NOMO-1 treated with DMSO at 0.1 percent for 48 hours (cell line): Measurements from ENCODE around the gene SLC25A33.
A peak's percentile ranks its signal among the peaks of the same experiment; 100 is the strongest.
"Not testable (repeated sequence)": the region's sequence is repeated elsewhere in the genome, so short reads cannot be mapped to it uniquely, and the experiment has no call there.

Experiments used
- DNase-seq: peaks from one replicate; lab custom pipeline; 2025; ENCODE audit not compliant: unreplicated experiment; lab: John Stamatoyannopoulos, UW

SLC25A33 gene

GRCh38 chr1:9539165-9539828, at the start of gene SLC25A33:
SLC25A33 (plus strand) TSS chr1:9539465; CDS start chr1:9539692, 227 bp downstream.
- DNase-seq, result peak; percentile 95

GRCh38 chr1:9490605-9491339, 48.5 kb upstream of the SLC25A33 start:
- peak; percentile 72 for DNase-seq

GRCh38 chr1:9493326-9493725, 45.9 kb upstream of the SLC25A33 start:
- DNase-seq, result no peak

GRCh38 chr1:9494936-9495758, 44.1 kb upstream of the SLC25A33 start:
- peak; percentile 37 for DNase-seq

GRCh38 chr1:9495854-9496374, 43.4 kb upstream of the SLC25A33 start:
- DNase-seq, result no peak

GRCh38 chr1:9500756-9501754, 38.2 kb upstream of the SLC25A33 start:
- no peak for DNase-seq

GRCh38 chr1:9503001-9503675, 36.1 kb upstream of the SLC25A33 start:
- DNase-seq, result no peak

- no peak for DNase-seq
Measured at GRCh38 chr1:9505143-9505542, 34.1 kb upstream of the SLC25A33 start.

GRCh38 chr1:9506901-9507300, 32.4 kb upstream of the SLC25A33 start:
- DNase-seq, result no peak

GRCh38 chr1:9510130-9510529, 29.1 kb upstream of the SLC25A33 start:
- no peak for DNase-seq

- DNase-seq, result not testable (repeated sequence)
Measured at GRCh38 chr1:9515550-9515949, 23.7 kb upstream of the SLC25A33 start.

- DNase-seq, result no peak
Measured at GRCh38 chr1:9518454-9518998, 20.7 kb upstream of the SLC25A33 start.

- no peak for DNase-seq
Measured at GRCh38 chr1:9520411-9520810, 18.9 kb upstream of the SLC25A33 start.

GRCh38 chr1:9529190-9529589, 10.1 kb upstream of the SLC25A33 start:
- no peak for DNase-seq

- DNase-seq, result no peak
Measured at GRCh38 chr1:9530320-9530719, 8.9 kb upstream of the SLC25A33 start.

- DNase-seq, result no peak
Measured at GRCh38 chr1:9534953-9535352, 4.3 kb upstream of the SLC25A33 start.

- DNase-seq, result no peak
Measured at GRCh38 chr1:9536301-9536700, 3.0 kb upstream of the SLC25A33 start.

- no peak for DNase-seq
Measured at GRCh38 chr1:9537863-9538668, 1.2 kb upstream of the SLC25A33 start.
